ENCODE measurements around the gene ZDHHC8. TPM values are rescaled to one million over a fixed set of nuclear protein-coding genes. Genes with fewer than 3 reads are reported as not detected.

ZDHHC8 gene
- total and polyA plus RNA-seq, 12 donors: 23.2 to 51.7 (median 37.5) TPM

DNA sequence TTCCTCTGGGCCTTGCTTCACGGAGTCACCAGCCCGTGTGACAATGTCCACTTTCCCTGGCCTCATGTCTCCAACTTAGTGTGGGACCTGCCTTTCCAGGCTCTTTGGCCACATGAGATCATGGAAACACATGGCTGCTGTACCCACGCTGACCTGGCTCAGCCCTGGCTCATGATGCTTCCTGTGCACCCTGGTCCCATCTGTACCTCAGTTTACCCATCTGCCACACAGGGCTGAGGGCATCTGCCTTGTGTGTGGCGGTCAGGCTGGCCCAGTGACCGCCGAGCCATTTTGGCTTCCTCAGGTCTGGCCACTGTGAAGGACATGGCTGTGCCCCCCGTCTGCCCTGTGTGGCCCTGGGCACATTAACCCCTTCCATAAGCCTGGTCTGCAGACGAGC lies 51.5 kb downstream of the ZDHHC8 start:
- WGBS, 2 donors: 88 to 91% methylated on average over 8 of the region's 8 CpGs

GRCh38 chr22:20183823-20184222 lies 52.2 kb downstream of the ZDHHC8 start:
- 64 to 80% methylated on average over 6 of the region's 6 CpGs for WGBS, 2 donors
- H3K4me1 ChIP-seq: no peaks in the 10 kb centered on the region
- DNase-seq: no peak
- no peak for TF ChIP-seq CTCF (IDR thresholded peaks at IDR 0.05)
- no peaks in the 10 kb centered on the region for H3K36me3 ChIP-seq
- peaks cover 0 to 9% (median 0%) of the 10 kb centered on the region in 7 donors for H3K27me3 ChIP-seq
- intact Hi-C loops (cut with DNase I): no loop called here
- no peaks in the 10 kb centered on the region for H3K9me3 ChIP-seq
- no peak overlapping the region for H3K27ac ChIP-seq
- no peak overlapping the region for H3K4me3 ChIP-seq
- no peak for ATAC-seq

More for the DNA sequence above, 51.5 kb downstream of the ZDHHC8 start:
- H3K36me3 ChIP-seq: no peaks in the 10 kb centered on the region
- peaks cover 0 to 9% (median 0%) of the 10 kb centered on the region in 7 donors for H3K27me3 ChIP-seq
- H3K4me1 ChIP-seq: no peaks in the 10 kb centered on the region
- no peaks in the 10 kb centered on the region for H3K9me3 ChIP-seq
- intact Hi-C loops (cut with DNase I): no loop called here
- TF ChIP-seq CTCF (IDR thresholded peaks at IDR 0.05): no peak
- ATAC-seq (no peak), DNase-seq (no peak)
- H3K4me3 ChIP-seq: no peak overlapping the region
- no peak overlapping the region for H3K27ac ChIP-seq

DNA sequence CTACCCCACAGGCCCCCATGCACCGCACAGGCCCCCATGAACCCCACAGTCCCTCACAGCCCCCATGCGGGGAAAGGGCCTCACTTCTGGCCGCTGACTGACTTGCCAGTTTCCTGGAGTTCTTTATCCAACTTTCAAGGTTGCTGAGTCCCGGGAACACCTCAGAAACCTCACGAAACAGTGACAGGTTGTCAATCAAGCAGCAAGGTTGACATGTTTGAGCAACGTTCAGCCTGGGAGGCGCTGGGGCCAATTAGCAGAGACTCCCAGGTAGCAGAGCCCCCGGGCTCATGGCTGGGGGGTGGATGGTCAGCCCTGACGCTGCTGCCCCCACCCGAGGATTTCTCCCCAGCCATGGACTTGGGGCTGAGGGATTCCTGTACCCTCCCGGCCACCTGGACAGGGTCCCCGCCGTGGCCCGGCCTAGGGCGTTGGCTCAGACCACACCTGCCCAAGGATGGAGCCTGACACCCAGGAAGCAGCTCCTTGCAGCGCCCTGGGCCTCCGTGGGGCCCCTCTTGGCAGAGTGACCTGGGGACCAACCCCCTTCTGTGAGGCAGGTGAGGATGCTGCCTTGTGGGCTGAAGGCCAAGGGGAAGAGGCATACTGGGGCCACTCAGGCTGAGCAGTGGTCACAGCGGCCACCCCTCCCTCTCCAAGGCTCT lies 53.0 kb downstream of the ZDHHC8 start:
- Histone ChIP-seq H3K27ac (no peak overlapping the region), H3K4me3 (no peak overlapping the region), H3K36me3 (no peaks in the 10 kb centered on the region), H3K9me3 (no peaks in the 10 kb centered on the region), H3K27me3 (peaks cover 0 to 9% (median 0%) of the 10 kb centered on the region in 7 donors), H3K4me1 (no peaks in the 10 kb centered on the region)
- intact Hi-C loops (cut with DNase I): no loop called here
- WGBS, 2 donors: 79 to 83% methylated on average over 18 of the region's 18 CpGs
- ATAC-seq: no peak
- no peak for DNase-seq
- TF ChIP-seq CTCF (IDR thresholded peaks at IDR 0.05): no peak

GRCh38 chr22:20185750-20186149 lies 54.1 kb downstream of the ZDHHC8 start:
- Histone ChIP-seq H3K4me3 (no peak overlapping the region), H3K27me3 (peaks cover 0 to 9% (median 0%) of the 10 kb centered on the region in 7 donors), H3K27ac (no peak overlapping the region), H3K36me3 (no peaks in the 10 kb centered on the region), H3K4me1 (no peaks in the 10 kb centered on the region), H3K9me3 (no peaks in the 10 kb centered on the region)
- DNase-seq (no peak), ATAC-seq (no peak)
- TF ChIP-seq CTCF (IDR thresholded peaks at IDR 0.05): no peak
- intact Hi-C loops (cut with DNase I): no loop called here
- WGBS, 2 donors: 49 to 62% methylated on average over 6 of the region's 6 CpGs
